Stimulated activated CD8-positive, alpha-beta memory T cell treated with anti-CD3 and anti-CD28 coated beads, Interleukin-15, amount 100 ng/mL, for 1 hour (primary cell): ENCODE results near the gene NFATC2.

Experiments
- DNase-seq: peaks from one replicate; pipeline ENCODE4 v3.0.0-alpha.2; 2020; ENCODE audit warnings: low read depth

Gene NFATC2

DNA sequence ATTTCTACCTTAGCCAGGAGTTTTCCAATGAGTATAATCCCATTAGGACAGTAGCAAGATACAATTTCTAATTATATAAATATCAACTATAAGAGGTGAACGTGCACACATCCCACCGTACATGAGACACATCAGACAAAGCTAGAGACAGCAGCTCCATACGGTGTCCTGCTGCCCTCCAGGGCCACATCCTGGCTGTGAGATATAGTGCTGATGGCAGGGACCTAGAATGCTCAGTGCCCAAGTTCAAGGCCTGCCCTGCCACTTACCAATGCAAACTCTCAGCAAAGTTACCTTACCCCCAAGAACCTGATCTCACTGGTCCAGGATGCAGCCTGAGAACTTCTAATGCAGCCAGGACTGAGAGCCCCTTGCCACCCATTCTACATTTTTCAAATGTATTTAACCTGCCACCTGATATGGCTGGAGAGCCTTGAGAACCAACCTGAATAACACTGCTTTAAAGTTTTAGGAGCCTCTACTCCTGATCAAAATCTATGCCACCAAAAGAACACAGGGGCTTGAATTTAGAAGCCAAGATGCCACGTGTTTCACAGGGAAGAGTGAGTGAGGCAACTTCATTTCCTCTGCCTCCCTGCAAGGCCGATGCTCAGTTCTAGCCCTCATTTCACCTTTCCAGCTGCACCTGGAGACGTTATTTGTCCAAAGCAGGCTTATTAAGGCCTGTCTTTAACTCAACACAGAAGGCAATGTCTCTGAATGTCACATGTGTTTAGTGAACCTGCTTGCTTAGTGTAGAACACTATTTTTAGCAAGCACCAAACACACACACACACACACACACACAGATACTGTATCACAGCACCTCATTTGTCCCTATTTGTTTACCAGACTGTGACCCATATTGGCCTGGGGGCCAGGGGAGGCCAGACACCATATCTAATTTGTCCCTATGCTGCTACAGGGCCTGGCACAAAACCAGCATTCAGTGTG lies 6.1 kb downstream of the NFATC2 start:
- DNase-seq, result no peak

GRCh38 chr20:51535674-51536073 lies 6.8 kb downstream of the NFATC2 start:
- DNase-seq, result no peak

GRCh38 chr20:51535075-51535386 lies 7.5 kb downstream of the NFATC2 start:
- DNase-seq, result no peak

- no peak for DNase-seq
Observed at GRCh38 chr20:51533291-51534172, 9.0 kb downstream of the NFATC2 start.

GRCh38 chr20:51532577-51533191 lies 9.8 kb downstream of the NFATC2 start:
- DNase-seq, result no peak

DNA sequence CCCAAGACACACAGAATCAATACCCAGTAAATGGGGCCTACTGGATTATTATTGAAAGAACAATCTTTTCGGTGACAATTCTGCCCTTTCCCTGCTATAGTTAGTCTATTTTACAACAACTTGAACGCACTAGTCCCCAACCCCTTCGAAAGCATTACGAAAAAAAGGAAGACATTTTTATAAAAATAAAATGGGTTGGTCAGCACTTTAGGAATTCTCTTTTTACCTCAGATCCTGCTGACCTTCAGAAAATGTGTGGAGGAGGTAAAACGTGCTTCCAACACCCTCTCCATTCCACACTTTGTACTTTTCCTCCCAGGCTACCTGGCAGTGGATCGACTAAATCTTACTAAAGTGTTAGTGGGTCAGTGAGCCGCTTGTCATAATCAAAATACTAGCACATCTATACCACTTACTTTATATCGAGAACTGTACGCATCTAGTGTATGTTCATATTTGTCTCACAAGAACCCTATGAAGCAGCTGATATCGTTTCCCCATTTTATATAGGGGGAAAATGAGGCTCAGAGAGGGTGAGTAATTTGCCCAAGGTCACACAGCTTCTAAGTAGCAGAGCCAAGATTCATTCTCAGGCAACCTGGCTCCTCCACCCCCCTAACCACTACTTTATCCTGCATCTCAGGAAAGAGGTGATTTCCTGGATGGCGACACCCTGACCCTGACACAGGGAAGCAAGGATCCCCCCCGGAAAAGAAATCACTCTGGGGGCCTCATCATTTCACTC lies 10.6 kb downstream of the NFATC2 start:
- DNase-seq, result no peak

DNA sequence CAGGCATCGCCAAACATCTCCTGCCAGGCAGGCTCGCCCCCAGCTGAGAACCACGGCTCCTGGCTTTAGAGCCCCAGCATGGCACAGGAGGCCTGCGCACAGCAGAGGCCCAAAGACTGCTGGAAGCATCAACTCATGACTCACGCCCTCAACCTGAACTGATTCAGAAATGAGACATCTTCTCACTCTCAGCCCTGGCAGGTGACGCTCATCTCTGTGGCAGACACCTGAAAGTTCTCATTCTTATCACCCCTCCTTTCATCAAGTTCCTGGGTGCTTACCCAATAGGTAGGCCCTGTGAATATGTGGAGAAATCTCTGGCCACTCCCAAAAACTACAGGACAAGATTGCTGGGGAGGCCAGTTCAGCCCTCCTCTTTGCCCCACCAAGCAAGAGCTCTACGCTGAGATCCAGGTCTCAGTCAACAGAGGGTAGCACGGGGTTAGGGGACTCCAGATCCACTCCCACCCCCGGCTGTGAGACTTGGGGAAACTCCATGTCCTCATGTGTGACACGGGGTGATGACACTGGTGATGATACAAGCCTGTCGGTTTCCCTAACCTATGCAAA lies 11.3 kb downstream of the NFATC2 start:
- DNase-seq, result no peak

GRCh38 chr20:51529758-51530157 lies 12.8 kb downstream of the NFATC2 start:
- DNase-seq, result no peak

GRCh38 chr20:51529081-51529681 lies 13.3 kb downstream of the NFATC2 start:
- DNase-seq, result no peak

DNA sequence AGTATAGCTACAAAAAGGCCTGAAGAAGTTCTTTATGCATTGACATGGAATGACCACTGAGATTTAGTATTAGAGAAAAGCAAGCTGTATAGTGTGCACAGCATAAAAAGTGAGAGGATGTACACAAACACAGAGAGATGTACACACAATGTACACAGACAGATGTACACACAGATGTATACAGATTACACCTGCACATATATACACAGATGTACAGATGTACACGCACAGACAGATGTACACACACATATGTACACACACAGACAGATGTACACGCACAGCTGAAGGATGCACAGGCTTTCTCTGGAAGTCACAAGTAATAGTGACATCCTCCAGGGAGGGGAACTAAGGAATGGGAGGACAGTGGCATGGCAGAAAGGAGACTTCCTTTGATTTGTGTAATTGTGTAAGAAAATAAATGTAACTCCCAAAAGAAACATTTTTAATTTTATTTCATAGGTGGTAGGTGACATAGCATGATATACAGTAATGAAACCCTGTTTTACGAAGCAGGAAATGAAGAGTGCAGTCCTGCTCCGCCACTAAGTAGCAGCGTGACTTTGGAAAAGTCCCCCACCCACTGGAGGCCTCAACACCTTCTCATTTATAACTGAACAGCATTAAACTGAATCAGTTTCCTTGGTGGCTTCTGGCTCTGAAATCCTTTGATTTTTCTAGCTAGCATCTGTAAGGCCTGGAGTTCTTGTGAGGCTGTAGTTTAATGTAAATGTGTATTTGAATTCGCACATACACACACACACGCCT lies 14.1 kb downstream of the NFATC2 start:
- DNase-seq, result no peak

- no peak for DNase-seq
Observed at GRCh38 chr20:51526754-51527153, 15.8 kb downstream of the NFATC2 start.

DNA sequence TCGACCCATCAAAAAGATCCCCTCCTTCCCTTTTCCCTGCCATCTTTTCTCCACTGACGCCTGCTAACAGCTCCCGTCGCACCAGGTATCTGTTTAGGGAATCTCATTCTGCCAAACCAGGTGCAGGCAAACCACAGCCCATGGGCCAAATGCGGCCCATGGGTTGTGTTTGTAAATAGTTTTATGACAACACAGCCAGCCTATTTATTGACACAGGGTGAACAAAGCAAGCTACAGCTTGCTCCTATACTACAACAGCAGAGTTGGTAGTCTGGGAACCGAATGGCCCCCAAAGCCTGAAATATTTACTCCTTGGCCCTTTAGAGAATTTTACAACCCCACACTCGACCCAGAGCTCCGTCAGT lies 16.4 kb downstream of the NFATC2 start:
- no peak for DNase-seq

GRCh38 chr20:51525241-51526105 lies 17.0 kb downstream of the NFATC2 start:
- DNase-seq, result no peak

DNA sequence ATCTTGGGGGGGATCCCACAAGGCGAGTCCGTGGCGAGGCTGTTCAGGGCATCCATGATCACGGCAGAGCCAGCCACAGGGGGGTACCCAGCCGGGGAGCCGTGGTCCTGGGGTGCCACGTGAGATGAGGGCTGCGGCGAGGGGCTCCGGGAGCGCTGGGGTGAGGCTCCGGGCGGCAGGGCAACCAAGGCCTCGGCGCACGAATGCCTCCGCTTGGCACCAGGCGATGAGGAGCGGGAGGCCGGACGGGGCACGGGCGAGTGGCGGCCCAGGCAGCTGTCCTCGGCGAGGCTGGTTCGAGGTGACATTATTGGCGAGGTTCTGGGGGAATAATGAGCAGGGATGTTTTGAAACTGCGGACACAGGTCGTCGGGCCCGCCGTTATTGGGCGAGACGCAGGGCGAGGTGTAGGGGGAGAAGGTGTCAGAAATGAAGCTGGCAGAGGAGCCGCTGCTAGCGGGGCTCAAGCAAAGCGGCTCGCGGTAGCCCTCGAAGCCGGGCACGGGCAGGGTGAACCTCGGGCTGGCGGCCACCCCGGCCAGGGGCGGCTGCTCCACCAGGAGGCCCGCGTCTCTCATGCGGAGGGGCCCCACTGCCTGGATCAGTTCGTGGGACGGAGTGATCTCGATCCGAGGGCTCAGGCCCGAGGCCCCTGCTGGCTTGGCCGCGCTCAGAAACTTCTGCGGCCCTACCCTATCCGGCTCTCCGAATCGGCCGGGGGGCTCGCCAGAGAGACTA lies 19.1 kb downstream of the NFATC2 start:
- no peak for DNase-seq

DNA sequence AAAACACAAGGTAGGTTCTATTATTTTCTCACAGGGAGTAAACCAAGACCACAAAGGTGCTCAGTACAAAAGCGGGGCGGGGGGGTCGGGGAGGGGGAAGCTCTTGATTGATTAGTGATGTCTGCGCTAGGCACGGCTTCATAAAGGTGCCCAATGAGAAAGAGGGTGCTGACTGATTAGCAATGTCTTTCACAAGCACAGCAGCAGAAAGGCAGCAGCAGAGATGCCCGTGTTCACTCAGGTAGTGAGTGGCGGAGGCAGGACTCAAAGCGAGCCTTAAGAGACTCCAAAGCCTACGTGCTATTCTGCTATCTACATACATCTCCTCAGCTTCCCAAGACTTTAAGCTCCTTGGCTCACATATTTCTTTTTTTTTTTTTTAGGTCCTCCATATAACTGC lies 20.3 kb downstream of the NFATC2 start:
- DNase-seq, result no peak

- DNase-seq, result no peak
Observed at GRCh38 chr20:51517839-51518238, 24.7 kb downstream of the NFATC2 start.

- DNase-seq, result no peak
Observed at GRCh38 chr20:51516855-51517254, 25.7 kb downstream of the NFATC2 start.

- DNase-seq, result no peak
Observed at GRCh38 chr20:51514836-51515235, 27.7 kb downstream of the NFATC2 start.

GRCh38 chr20:51514249-51514648 lies 28.3 kb downstream of the NFATC2 start:
- DNase-seq, result no peak
